OCI-M2 (cell line): Measurements from ENCODE around the gene PPIF.
"Not testable (repeated sequence)": the region's sequence is repeated elsewhere in the genome, so short reads cannot be mapped to it uniquely, and the experiment has no call there.

Source experiments
- DNase-seq: peaks from one replicate; lab custom pipeline; 2025; ENCODE audit not compliant: unreplicated experiment; lab: John Stamatoyannopoulos, UW

PPIF gene

DNA sequence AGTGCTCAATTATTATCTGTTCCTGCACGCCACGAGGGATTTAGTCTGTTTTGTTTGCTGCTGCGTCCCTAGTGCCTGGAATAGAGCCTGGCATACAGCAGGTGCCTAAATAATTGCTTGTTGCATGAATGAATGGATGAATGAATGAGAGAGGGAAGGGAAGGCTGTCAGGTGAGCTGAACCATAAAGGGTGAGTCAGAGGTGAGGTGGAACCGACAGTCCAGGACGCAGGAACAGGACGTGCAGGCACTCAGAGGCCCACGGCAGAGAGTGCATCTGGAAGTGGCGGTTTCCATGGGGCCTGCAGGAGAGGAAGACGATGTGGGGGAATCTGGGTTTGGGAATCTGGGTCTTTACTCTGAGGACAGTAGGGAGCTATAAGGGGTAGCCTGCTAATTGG, 17.7 kb upstream of the PPIF start:
- no peak for DNase-seq

DNA sequence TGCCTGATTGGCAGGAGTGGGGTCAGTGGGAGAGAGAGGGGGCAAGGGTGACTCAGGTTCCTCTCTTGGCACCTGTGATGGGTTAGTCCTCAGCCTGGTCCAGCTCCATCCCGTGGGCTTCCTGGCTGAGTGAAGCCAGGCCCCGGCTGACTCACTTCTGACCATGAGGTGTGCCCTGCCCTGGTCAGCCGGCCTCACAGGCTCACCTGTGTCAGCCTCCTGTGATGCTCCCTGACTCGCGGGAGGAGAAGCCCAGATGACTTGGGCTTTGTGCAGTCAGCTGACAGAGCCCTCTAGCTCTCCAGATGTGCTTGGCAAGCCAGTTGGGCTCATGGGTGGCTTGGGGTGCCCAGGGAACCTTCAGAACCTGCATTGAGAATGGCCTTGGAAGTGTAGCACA, 16.0 kb upstream of the PPIF start:
- DNase-seq, result no peak

DNA sequence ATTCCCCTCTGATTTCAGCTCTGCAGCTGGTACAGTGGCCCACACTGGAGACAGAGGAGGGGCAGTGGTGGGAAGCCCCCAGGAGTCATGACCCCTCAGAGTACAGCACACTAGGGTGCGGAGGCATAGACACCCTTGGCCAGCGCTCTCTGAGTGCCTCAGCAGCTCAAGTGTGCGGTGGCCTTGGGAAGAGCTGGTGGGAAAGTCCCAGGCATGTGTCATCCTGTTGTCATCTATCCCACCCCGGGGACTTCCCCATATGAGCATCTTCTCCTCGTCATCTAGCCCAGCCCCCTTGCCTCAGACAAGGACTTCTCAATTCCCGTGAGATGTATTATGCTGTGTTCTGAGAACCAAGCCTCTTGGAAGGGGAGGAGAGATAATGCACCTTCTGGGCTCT, 15.6 kb upstream of the PPIF start:
- no peak for DNase-seq

DNA sequence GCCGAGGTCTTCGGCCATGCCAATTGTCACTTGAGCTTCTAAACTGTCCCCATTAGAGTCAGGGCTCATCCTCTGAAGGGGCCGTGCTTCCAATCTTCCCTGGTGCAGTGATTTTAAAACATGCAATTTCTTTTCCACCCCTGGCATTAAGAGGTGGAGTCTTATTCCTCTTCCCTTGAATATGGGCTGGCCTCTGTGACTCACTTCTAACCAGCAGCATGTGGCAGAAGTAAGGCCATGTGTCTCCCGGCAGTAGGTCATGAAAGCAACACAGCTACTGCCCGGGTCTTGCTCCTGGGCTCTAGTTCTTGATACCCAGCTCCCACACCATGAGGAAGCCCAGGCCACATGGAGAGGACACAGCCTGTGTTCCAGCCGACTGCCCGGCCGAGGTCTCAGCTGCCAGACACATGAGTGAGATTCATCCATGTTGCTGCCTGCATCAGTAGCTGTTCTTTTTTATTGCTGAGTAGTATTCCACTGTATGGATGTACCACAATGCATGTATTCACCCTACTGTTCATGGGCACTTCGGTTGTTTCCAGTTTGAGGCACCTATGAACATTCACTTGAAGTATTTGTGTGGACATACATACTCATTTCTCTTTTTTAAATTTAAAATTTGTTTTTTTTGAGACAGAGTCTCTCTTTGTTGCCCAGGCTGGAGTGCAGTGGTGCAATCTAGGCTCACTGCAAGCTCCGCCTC, 14.5 kb upstream of the PPIF start:
- not testable (repeated sequence) for DNase-seq

DNA sequence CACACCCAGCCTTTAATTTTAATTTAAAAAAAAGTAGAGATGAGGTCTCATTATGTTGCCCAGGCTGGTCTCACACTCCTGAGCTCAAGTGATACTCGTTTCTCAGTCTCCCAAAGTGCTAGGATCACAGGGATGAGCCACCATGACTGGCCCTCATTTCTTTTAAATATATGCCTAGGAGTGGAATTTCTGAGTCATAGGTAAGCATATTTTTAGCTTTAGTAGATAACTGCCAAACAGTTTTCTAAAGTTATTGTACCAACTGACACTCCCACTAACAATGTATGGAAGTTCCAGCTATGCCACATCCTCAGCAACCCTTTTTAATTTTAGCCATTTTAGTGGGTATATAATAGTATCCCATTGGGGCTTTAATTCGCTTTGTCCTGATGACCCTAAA, 13.8 kb upstream of the PPIF start:
- DNase-seq, result no peak

DNA sequence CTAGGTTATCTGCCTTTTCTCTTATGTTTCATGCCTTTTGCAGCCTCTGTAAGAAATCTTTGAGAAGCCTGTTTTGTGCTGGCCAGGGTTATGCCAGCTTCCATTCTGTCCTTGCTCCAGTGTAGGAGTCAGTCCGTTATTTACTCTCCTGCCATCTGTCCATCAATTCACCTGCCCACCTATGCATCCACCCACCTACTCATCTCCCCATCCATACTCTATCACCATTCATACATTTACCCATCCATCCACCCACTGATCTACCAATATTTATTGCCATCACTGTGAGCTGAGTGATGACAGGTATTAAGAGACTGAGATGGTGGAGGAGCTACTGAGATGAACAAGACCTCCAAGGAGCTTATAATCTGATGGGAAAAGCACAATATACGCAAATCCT, 12.7 kb upstream of the PPIF start:
- no peak for DNase-seq

DNA sequence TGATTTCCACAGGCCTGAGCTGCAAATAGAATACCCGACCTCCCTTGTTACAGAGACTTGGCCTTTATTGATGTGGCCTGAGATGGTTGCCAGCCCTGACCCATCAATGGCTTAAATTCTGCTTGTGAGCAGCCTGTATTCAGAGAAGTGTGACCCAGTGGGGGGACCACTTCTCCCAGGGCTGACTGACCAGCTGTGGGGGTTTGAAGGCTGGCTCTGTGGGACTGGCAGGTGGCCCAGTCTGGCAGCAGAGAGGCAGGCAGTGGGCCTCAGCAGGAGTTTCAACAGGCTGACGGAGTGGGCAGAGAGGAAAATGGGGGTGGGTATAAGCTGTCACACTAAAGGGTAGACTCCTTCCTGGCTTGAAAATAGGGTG, 12.2 kb upstream of the PPIF start:
- DNase-seq, result no peak

DNA sequence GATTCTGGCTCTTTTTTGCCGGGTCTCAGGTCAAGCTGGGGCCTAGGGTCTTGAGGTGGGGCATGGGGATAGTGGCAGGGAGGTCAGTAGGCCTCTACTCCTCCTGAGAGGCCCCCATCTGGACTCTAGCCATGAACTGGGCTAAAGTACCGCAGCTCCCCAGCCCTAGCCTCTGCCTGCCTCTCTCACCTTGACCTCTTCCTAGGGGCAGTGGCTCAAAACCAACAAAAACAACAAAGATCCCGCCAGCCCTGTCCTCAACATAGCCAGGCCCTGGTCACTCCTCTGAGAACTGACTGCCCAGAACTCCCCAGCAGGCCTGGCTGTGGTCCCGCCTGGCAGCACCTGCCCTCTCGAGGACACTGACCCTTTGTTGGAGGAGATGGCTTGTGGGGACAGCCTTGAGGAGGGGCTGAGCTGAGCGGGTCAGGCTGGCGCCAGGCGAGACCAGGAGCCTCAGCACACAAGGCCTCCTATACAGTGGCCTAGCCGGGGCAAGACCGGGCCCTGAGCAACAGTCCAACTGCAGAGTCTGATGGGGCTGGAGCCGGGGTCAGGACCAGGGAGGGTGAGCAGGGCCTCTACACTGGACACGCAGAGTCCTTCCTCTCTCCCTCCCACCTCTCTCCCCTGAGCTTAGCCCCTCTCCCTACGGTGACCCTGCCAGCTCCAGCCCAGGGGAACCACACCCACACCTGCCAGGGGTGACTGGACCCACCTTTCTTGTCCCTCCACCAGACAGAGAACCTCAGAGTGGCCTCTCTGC, 11.6 kb upstream of the PPIF start:
- DNase-seq, result no peak

DNA sequence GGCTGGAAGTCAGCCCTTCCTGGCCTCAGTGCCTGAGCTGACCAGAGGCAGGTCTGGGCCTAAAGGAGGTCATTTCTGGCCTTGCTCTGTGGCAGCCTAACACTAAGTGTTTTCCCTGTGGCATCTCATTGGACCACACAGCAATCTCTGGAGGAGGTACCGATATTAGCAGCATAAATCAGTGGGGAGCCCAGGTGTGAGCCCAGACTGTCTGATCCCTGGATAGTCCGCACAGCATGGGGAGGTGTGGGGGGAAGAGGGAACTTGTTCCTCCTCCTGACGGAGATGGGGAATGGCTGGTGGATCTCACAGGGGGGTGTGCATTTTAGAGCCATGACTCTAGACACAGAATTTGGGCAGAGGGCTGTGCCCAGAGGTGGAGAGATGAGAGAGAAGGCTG, 11.0 kb upstream of the PPIF start:
- DNase-seq, result no peak

DNA sequence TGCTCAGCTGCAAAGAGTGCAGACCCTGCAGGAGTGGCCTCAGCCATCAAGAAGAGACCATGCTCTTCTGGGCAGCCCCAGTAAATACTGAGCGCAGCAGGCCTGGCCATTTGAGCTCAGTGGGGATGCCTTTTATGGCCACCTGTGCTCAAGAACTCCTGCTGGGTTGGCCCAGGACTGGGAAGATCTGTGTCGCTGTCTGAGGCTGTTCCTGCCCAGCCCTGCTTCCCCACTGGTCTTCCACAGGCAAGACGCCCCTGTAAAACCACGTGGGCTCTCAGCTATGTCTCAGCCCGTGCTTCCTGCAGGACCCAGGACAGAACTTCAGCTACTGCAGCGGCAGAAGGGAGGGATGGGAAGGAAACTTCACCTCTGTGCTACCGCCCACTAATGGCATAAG, 10.5 kb upstream of the PPIF start:
- no peak for DNase-seq

DNA sequence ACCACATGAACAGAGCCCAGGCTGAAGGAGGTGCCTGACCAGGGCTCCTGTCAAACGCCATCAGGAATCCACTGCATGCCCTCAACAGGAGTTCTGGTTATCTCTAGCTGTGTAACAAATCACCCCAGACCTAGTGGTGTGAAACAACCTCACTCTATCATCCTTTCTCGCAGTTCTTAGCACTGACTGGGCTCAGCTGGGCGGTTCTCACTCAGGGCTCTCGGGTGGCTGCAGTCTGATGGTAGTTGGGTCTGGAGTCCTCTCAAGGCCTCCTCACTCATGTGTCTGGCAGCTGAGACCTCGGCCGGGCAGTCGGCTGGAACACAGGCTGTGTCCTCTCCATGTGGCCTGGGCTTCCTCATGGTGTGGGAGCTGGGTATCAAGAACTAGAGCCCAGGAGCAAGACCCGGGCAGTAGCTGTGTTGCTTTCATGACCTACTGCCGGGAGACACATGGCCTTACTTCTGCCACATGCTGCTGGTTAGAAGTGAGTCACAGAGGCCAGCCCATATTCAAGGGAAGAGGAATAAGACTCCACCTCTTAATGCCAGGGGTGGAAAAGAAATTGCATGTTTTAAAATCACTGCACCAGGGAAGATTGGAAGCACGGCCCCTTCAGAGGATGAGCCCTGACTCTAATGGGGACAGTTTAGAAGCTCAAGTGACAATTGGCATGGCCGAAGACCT, 9.3 kb upstream of the PPIF start:
- not testable (repeated sequence) for DNase-seq

DNA sequence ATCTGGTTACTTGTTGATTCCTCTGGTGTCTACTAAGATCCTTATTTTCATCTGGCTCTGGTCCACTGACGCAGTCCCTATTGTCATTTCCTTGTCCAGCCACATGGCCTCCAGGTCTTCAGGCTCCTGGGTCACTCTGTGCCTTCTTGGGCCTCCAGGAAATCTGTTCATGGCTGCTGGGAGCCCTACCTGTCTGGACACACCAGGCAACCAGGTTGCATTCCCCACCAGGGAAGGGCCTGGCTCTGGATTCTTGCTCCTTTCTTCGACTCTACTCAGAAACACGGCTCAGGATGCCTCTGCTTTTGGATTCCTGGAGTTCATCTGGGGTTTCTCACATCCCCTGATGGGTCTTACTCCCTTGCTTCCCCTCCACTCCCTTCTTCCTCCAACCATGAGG, 8.0 kb upstream of the PPIF start:
- no peak for DNase-seq

DNA sequence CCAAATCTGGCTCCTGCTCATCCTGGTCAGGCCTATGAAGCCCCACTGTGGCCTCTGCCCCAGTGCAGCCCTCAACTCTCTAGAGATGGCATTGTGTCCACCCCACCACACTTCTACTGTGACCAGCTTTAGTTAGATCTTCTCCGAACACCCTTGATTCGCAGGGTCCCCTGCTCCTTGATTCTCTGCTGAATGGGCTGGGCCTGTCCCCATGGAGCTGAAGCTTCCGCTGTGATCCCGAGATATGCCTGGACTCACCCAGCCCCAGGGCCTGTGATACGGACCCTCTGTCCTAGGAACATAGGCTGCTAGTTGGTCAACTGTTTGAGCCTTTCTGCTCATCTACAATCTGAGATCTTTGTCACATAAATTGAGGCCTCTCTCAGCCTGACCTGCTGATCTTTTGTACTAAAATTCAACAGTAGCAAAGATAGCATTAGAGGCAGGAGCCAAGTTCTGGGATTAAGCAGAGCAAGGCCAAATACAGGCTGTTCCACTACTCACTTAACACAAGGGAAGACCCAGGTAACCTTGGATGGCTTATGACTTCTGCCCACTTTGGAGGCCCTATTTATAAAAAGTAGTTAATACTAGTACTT, 6.5 kb upstream of the PPIF start:
- DNase-seq, result no peak

DNA sequence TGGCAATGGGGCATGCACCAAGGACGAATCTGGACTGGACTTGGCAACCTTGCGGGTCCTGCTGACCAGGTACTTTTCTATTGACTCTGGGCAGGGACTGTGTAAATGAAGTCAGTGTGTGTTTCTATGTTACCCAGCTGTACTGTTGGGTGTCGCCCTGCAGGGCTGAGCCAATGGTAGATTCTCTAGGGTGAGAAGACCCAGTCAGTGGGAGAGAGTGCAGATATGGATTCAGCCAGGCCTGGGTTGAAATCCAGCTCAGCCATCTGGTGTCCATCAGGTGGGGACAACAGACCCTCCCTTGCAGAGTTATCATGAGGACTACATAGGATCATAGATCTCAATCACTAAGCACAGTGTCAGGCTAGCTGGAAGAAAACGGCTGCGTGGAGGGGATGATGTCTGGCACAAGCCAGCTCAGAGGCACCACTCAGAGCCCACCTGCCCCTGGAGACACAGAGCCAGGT, 4.9 kb upstream of the PPIF start:
- no peak for DNase-seq

DNA sequence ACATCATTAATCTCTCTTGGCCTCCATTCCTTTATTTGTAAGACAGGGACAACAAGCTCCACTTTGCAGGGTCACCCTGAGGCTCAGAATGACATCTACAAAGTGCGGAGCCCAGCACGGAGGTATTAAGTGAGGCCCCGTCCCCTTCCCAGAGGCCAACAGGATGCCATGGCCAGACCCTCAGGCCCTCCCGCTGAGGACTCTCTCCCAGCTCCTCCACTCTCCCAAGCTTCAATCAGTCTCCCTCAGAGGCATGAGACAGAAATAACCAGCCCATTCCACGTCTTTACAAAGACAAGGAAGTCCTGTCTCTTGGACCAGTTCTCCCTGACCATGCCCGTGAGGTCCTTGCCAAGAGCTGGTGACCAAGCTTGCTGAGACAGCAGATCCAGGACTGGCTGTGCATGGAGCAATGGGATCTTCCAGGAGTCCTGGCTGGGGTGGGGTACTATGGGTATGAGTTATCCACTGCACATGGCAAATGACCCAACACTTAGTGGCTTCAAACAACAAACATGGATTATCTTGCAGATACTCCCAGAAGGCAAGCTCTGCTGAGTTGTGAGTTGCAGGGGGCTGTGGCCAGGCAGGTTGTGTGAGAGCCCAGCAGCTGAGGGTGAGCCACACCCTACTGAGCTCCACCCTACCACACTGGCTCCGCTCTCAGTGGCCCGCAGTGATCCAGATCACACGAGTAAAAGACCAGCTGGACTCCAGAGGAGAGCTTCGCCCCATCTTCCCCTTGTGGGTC, 4.3 kb upstream of the PPIF start:
- DNase-seq, result no peak

DNA sequence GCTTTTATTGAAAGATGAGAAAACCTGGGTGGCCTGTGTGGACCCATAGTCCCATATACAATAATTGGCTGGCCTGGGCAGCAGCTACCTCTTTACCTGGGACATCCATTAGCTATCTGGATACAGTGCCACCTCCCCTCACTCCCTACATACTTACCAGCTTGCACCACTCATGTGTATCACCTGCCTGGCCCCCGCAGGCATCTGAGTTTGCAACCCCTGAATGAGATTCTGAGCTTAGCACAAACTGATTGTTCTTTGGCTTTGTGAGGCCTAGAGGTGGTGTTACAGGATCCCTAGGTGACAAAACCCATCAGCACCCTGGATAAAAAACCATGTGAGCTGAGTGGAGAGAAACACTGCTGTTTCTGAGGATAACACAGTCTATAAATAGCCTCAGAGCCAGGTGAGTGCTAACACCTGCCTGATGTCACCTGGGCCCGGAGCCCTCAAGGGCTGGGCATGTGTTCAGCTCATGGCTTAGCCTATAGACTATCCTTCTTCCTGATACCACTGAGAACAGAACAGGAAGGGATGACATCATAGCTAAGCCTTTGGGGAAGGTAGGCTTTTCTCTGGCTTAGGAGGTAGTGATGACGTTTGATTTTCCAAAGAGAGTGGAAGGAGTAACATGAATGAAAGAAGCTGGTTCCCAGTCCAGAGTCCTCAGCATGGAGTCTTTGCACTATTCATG, 2.6 kb upstream of the PPIF start:
- no peak for DNase-seq

DNA sequence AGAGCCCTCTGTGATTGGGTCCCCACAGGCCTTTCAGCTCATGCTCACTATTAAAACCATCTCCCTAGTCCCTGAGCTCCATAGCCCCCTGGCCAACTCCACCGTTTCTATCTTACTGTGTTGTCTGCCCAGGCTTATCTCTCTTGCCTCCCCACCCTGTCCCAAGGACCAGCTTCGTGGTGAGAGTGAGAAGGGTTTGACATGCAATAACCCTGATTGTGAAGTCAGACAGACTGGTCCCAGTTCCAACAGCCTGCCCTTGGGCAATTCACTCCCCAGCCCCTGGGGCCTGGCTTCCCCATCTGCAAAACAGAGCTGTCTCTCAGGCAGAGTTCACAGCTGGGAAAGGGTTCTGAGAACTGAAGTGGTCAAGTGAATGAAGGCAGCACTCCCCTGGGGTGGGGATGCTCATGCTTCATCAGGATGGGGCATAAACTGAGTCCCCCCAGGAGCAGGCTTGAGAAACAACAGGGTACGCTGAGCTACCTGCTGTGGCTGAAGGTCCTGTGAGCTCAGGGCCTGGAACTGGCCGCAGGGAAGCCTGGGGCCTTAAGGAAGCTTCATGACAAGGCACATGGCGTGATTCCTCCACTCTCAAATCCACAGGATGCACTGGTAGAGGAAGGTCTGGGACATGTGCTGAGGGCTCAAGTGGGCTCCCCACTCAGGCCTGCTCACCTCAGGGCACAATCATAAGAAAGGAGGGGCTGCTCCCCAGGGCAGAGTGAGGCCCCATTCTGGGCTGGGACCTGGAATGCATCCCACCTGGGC, 1.8 kb upstream of the PPIF start:
- no peak for DNase-seq

DNA sequence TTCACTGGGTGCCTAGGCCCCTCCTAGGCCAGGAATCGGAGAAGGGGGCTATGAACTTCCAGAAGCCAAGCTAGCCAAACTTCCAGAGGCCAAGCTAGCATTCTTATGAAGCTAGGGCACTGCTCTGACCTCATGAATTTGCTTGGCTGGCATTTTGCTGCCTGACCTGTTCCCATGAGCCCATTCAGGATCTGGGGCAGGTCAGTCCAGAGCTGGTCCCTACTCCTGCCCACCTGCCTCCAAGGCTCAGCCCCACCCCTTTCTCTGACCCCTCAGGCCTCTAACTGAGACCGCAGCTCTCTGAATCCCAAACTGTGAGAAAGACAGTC, 1.3 kb upstream of the PPIF start:
- no peak for DNase-seq

DNA sequence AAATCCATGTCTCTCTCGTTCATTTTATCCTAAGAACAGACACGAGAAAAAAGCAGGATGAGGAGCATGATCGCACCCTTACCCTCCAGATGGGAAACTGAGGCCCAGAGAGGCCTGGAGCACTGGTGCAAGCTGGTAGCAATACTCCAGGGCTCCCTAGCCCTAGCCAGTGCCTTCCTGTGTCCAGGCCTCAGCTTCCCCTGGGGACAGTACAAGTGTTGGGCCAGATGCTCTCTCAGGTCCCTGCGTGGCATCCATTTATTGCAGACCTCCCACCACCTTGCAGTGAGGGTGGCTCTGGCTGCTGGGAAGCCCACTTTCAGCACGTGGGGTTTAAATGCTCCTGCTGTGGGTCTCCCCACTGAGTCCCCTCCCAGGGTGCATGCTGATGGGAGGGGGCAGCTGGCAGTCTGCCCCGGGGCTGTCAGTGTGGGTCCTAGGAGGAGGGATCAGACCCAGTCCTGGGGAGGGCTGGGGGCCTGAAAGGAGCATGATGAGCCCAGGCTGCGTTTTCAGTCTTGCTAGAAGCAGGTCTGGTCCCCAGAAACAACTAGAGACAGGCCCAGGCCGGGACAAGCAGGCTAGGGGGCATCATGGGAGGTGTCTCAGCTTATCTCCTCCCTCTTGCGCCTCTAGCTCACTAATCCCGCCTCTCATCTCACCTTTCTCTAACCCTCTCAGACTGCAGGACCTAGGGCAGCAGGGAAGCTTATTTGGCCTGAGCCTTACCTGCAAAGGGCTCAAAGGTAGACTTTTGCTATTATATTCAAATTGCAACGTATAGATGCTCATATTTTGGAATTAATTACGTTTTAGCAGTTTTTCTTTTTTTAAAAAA, 662 bp upstream of the PPIF start:
- DNase-seq, result no peak
